Effector CD8-positive, alpha-beta T cell (primary cell): Measurements from ENCODE around the gene OSTN.

Experiments
- DNase-seq: peaks from one replicate; lab custom pipeline; 2025; lab: John Stamatoyannopoulos, UW

The OSTN gene

DNA sequence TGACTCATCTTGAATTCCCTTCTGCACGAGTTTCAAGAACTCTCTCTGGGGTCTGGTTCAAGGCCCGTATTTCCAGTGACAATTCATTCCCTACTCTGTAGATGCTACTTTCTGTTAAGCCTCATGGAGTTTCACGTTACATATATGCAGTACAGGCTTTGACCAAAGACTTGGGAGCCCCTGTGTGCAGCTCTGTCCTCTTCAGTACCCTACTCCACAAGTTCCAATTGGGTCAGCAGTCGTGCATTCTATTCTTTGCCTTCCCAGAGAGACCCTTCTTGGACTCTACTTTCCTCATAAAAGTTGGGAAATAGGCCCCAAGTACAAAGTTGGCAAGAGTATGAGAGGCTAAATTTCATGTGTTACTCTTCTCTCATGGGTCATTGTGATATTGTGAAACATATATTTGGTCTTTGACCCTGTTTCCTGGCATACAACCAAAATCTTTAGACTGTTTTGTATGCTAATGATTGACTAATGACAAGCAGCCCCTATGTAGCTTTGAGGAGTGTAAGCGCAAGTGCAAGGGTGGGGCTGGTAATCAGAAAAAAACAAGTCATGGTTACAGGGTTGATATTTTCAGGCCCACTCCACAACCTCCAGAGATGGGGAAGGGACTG, 115.2 kb downstream of the OSTN start:
- no peak for DNase-seq
